ENCODE measurements around the gene PARD3B. TPM values are rescaled to one million over a fixed set of nuclear protein-coding genes. Genes with fewer than 3 reads are reported as not detected.

The PARD3B gene
- total RNA-seq, 2 experiments from 2014 or later: 0.11 to 0.88 TPM

GRCh38 chr2:205387350-205388055, 842.2 kb downstream of the PARD3B start:
- Mint-ChIP-seq H3K4me1 (ENCODE audit: low read depth) (no peaks in the 10 kb centered on the region), H3K9me3 (no peaks in the 10 kb centered on the region), H3K36me3 (ENCODE audit: low read depth) (no peaks in the 10 kb centered on the region), H3K27ac (no peak overlapping the region), H3K27me3 (peaks cover 2% of the 10 kb centered on the region), H3K4me3 (no peak overlapping the region)
- intact Hi-C loops (cut with micrococcal nuclease): no loop called here
- ChIA-PET CTCF (interaction anchor here (2.3 kb wide), 1 partner anchor 11 kb away, joined by 6 read pairs; no protein-coding TSS in a partner anchor), POLR2A (no interaction called here)
- no peak for TF ChIP-seq CTCF (IDR thresholded peaks at IDR 0.05)
- no peak for ATAC-seq
- DNase-seq: no peak

DNA sequence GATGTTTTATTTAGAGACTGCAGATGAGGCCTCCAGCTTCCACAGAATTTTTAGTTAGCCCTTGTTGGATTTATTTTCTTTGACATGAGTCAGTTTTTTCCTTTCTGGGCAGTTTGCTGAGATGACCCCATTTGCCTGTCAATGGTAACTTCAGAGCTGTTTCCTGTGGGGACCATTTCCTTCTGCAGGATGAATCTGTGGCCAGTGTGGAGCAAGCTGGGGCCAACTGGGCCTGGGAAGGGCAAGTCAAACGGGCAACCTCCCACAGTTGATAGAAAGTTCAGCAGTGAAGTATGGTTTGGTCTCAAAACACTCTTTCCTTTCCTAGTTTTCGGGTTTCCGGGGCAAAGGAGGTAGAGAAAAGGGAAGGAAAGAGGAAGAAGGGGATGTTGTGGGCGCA, 845.6 kb downstream of the PARD3B start:
- no peak overlapping the region for H3K4me3 Mint-ChIP-seq
- ATAC-seq (no peak), DNase-seq (no peak)
- no peak for TF ChIP-seq CTCF (IDR thresholded peaks at IDR 0.05)
- no peaks in the 10 kb centered on the region for H3K4me1 Mint-ChIP-seq (ENCODE audit: low read depth)
- no peaks in the 10 kb centered on the region for H3K9me3 Mint-ChIP-seq
- H3K27me3 Mint-ChIP-seq: peaks cover 2% of the 10 kb centered on the region
- POLR2A ChIA-PET: no interaction called here
- no peaks in the 10 kb centered on the region for H3K36me3 Mint-ChIP-seq (ENCODE audit: low read depth)
- CTCF ChIA-PET: interaction anchor here (1.1 to 1.3 kb wide), 2 partner anchors 285 to 288 kb away, joined by 3 to 4 read pairs; no protein-coding TSS in a partner anchor
- intact Hi-C loops (cut with micrococcal nuclease): no loop called here
- H3K27ac Mint-ChIP-seq: no peak overlapping the region

DNA sequence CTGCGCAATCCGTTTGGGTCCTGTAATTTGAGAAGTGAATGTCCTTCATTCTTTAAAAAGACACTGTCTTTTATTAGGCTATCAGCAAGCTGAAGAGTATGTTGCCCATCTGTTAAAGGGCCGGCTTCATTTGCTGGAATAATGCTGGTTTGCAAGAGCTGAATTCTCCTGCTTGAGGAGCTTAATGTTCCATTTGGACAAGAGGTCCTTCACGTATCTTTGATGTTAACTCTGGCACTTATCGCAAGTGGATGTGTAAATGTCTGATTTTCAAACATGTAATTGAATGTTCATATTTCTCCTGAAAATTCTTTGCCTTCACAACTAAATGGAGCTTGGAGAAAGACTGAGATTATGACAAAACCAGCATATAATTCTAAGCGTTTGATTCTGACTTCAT, 856.2 kb downstream of the PARD3B start:
- intact Hi-C loops (cut with micrococcal nuclease): no loop called here
- CTCF ChIA-PET: no interaction called here

GRCh38 chr2:205402011-205402410, 856.7 kb downstream of the PARD3B start:
- CTCF ChIA-PET: no interaction called here
- H3K27ac Mint-ChIP-seq: no peak overlapping the region

More for the DNA sequence above, 856.2 kb downstream of the PARD3B start:
- H3K4me1 Mint-ChIP-seq (ENCODE audit: low read depth): no peaks in the 10 kb centered on the region
- no peaks in the 10 kb centered on the region for H3K27me3 Mint-ChIP-seq
- no peaks in the 10 kb centered on the region for H3K36me3 Mint-ChIP-seq (ENCODE audit: low read depth)
- POLR2A ChIA-PET: interaction anchor here (0.6 kb wide), 1 partner anchor 53 kb away, joined by 3 read pairs; no protein-coding TSS in a partner anchor
- H3K4me3 Mint-ChIP-seq: no peak overlapping the region
- H3K27ac Mint-ChIP-seq: no peak overlapping the region
- DNase-seq (no peak), ATAC-seq (no peak)
- no peak for TF ChIP-seq CTCF (IDR thresholded peaks at IDR 0.05)
- H3K9me3 Mint-ChIP-seq: no peaks in the 10 kb centered on the region

More at GRCh38 chr2:205402011-205402410, 856.7 kb downstream of the PARD3B start:
- POLR2A ChIA-PET: no interaction called here
- TF ChIP-seq CTCF (IDR thresholded peaks at IDR 0.05): no peak
- Mint-ChIP-seq H3K27me3 (no peaks in the 10 kb centered on the region), H3K9me3 (no peaks in the 10 kb centered on the region), H3K36me3 (ENCODE audit: low read depth) (no peaks in the 10 kb centered on the region), H3K4me3 (no peak overlapping the region), H3K4me1 (ENCODE audit: low read depth) (no peaks in the 10 kb centered on the region)
- DNase-seq: no peak
- intact Hi-C loops (cut with micrococcal nuclease): no loop called here
- no peak for ATAC-seq
